ENCODE measurements around the gene ACYP1. TPM values are rescaled to one million over a fixed set of nuclear protein-coding genes. Genes with fewer than 3 reads are reported as not detected.

ACYP1 gene
- total and polyA plus RNA-seq, 2 of the 13 experiments (the other 11 are each of a cell fraction or from before 2014, with no cell fraction given): 9.7 to 22.4 TPM

GRCh38 chr14:75063491-75064204 is at the start of gene ACYP1 (continued):
- TF ChIP-seq HMGXB4 (CRISPR knock-in tag; IDR thresholded peaks at IDR 0.05; ENCODE audit: borderline replicate concordance in 1 of 2, low read depth in 1 of 2): peak; percentile 20 to 36; a peak in 1 of 4 replicates
- TF ChIP-seq ASH2L (IDR thresholded peaks at IDR 0.05; ENCODE audit: insufficient read length, low read depth, low read length): peak; percentile 75
- peak; percentile 16; the same call in 1 of the 2 replicates for TF ChIP-seq CREB1 (IDR thresholded peaks at IDR 0.05)
- TF ChIP-seq CREB1 (CRISPR knock-in tag; IDR thresholded peaks at IDR 0.05): peak; percentile 50; the same call in 1 of the 2 replicates
- TF ChIP-seq XRCC5 (optimal IDR thresholded peaks at IDR 0.05; ENCODE audit: low read length): peak; percentile 54
- TF ChIP-seq SRY (CRISPR knock-in tag; IDR thresholded peaks at IDR 0.05): 0 out of 2 replicates have a peak, but pooled peaks have one; percentile 43
- TF ChIP-seq ARID2 (CRISPR knock-in tag; IDR thresholded peaks at IDR 0.05; ENCODE audit: borderline replicate concordance): no peak
- TF ChIP-seq MATR3 (CRISPR knock-in tag; IDR thresholded peaks at IDR 0.05): no peak
- TF ChIP-seq SP2 (CRISPR knock-in tag; IDR thresholded peaks at IDR 0.05): peak; percentile 98
- TF ChIP-seq TAF1 (CRISPR knock-in tag; IDR thresholded peaks at IDR 0.05): peak; percentile 29; the same call in 1 of the 2 replicates
- TF ChIP-seq POLR2G (IDR thresholded peaks at IDR 0.05; ENCODE audit: low read depth, low read length): peak; percentile 69
- TF ChIP-seq ZNF501 (CRISPR knock-in tag; IDR thresholded peaks at IDR 0.05): peak; percentile 67; the same call in 1 of the 2 replicates
- peak; percentile 34; the same call in 1 of the 2 replicates for TF ChIP-seq RAD21 (CRISPR knock-in tag; IDR thresholded peaks at IDR 0.05)
- peak; percentile 8; the same call in 1 of the 2 replicates for TF ChIP-seq HOXA3 (CRISPR knock-in tag; IDR thresholded peaks at IDR 0.05)
- TF ChIP-seq E2F2 (CRISPR knock-in tag; IDR thresholded peaks at IDR 0.05; ENCODE audit: borderline replicate concordance): peak; percentile 62; the same call in 1 of the 2 replicates
- peak; percentile 78; the same call in 1 of the 2 replicates for TF ChIP-seq ELF4 (CRISPR knock-in tag; IDR thresholded peaks at IDR 0.05; ENCODE audit: borderline replicate concordance)
- no peak for TF ChIP-seq AHR (CRISPR knock-in tag; IDR thresholded peaks at IDR 0.05)
- TF ChIP-seq MAZ (IDR thresholded peaks at IDR 0.05; ENCODE audit: borderline replicate concordance, low read depth, low read length): no peak
- TF ChIP-seq MAZ (CRISPR knock-in tag; IDR thresholded peaks at IDR 0.05; ENCODE audit: low read depth): 0 out of 2 replicates have a peak, but pooled peaks have one; percentile 35
- TF ChIP-seq TEAD3 (CRISPR knock-in tag; optimal IDR thresholded peaks at IDR 0.05; ENCODE audit: borderline replicate concordance): peak; percentile 26
- TF ChIP-seq ETV5 (CRISPR knock-in tag; IDR thresholded peaks at IDR 0.05; ENCODE audit: borderline replicate concordance): peak; percentile 68
- TF ChIP-seq STAG1 (CRISPR knock-in tag; IDR thresholded peaks at IDR 0.05): peak; percentile 13; the same call in 1 of the 2 replicates
- TF ChIP-seq ATF1 (CRISPR knock-in tag; IDR thresholded peaks at IDR 0.05): no peak; the same call in 1 of the 2 replicates
- TF ChIP-seq SIN3A (IDR thresholded peaks at IDR 0.05; ENCODE audit: borderline replicate concordance, low read depth, low read length): peak; percentile 59; the same call in 1 of the 2 replicates
- TF ChIP-seq ZNF605 (CRISPR knock-in tag; IDR thresholded peaks at IDR 0.05): peak; percentile 59; the same call in 1 of the 2 replicates
- TF ChIP-seq KMT2A (CRISPR knock-in tag; IDR thresholded peaks at IDR 0.05): peak; percentile 43; the same call in 1 of the 2 replicates
- TF ChIP-seq MXD4 (CRISPR knock-in tag; IDR thresholded peaks at IDR 0.05): 0 out of 2 replicates have a peak, but pooled peaks have one; percentile 2

All from HepG2 (cell line).